SKM-1 (cell line): ENCODE results near the gene CD99.

ENCODE experiments used
- DNase-seq: peaks from one replicate; lab custom pipeline; 2025; ENCODE audit not compliant: unreplicated experiment; lab: John Stamatoyannopoulos, UW

The CD99 gene

DNA sequence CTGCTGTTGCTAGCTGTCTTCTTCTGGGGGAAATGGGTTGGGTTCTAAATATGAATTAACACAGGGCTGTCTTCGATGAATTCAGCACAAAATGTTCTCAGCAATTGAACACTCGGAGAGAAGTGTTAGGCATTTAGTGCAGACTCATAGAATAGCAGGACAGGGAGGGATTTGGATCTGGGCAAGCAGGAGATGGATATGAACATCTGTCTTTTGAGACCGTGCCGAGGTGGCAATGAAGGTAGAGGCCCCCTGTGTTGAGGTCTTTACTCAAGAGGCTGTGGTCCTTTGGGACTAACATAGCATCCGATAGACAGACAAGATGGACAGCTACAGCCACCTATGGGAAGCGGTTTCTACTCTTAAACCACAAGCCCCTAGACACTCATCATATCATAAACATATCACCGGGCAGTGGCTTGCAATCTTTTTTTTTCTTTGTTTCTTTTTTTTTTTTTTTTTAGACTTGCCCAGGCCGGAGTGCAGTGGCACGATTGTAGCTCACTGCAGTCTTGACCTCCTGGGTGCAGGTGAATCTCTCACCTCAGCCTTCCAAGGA, 6.7 kb downstream of the CD99 start:
- no peak for DNase-seq

DNA sequence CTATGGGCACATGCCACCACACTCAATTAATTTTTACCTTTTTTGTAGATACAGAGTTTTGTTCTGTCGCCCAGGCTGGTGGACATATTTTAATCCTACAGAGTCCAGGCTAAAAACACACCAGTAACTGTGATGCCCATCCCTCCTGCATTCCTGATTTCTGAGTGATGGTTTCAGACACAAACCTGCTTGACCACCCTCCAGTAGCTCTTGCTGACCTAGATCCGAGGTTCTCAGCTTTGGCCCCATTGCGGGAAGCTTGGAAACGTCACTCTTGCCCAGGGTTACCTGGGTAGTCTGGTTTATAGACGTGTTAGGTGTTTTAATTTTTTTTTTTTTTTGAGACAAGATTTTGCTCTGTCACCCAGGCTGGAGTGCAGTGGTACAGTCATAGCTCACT, 7.5 kb downstream of the CD99 start:
- no peak for DNase-seq

- no peak for DNase-seq
Measured at GRCh38 chrX:2699959-2700358, 8.9 kb downstream of the CD99 start.

- no peak for DNase-seq
Measured at GRCh38 chrX:2700405-2701320, 9.6 kb downstream of the CD99 start.

DNA sequence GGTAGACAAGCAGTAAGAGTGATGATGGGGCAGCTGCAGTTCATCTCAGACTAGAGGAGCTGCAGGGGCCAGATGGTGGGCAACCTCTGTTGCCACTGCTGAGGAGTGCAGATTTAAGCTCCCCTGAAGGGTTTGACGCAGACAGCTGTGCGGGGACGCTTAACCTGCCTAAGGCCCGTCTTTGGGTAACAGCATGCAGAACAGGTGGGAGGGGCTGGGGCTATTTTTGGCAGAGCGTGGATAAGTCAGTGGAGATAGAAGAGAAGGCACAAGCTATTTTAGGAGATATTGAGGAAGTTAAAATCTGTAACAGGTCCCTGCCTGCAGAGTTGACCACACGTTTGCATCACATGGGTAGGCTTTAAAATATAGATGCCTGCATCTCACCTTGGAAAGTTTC, 10.5 kb downstream of the CD99 start:
- no peak for DNase-seq

GRCh38 chrX:2703991-2704369, 12.9 kb downstream of the CD99 start:
- no peak for DNase-seq

DNA sequence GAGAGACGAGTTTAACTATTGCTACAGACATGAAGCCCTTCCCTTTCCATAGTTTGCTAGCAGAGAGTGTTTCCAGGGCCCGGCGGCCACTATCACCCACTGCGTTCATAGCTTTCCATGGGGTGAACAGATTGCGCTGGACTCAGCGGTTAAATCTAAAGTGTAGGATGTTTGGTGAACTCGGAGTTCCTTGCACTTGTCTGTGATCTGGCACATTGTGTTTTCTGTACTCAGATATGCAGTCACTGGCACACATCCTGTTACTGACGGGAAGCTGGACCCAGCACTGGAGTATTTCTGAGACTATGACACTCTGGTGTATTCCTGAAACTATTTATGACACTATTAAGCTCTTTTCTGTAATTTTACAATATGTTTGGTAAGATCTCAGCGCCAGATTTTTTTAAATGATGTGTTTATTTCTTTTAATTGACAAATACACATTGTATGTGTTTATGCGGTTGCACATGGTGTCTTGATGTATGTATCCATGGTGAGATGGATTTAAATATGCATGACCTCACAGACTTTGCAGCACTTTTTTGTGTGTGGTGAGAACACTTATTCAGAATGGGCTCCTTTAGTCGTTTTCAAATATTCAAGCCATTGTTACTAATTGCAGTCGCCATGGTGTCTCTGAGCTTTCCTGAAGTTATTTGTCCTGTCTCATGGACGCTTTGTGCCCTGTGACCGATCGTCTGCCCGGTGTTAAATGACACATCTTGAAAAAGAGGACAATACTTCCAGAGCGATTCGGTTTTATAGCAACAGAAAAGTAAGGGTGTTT, 14.1 kb downstream of the CD99 start:
- no peak for DNase-seq

DNA sequence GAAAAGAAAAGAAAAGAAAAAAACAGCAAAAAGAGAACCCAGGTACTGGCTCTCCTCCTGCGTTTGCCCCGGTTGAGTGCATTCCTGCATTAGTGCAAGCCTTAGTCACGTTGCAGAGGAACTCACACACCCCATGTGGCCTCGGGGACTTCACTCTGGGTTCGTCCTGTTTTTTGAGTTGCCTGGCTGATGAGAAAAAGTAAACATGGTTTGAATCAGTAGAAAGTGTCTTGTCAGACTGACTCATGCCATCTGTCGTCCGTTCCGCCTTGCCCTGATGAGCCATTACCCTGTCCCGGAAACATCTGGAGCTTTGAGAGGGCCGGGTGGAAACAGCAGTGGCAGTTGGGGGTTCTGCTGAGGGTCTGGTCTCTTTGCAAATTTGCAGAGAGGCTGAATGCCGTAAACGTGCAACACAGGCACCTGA, 16.3 kb downstream of the CD99 start:
- no peak for DNase-seq

GRCh38 chrX:2708021-2708420, 16.9 kb downstream of the CD99 start:
- DNase-seq: no peak

- DNase-seq: no peak
Measured at GRCh38 chrX:2708592-2709188, 17.6 kb downstream of the CD99 start.

DNA sequence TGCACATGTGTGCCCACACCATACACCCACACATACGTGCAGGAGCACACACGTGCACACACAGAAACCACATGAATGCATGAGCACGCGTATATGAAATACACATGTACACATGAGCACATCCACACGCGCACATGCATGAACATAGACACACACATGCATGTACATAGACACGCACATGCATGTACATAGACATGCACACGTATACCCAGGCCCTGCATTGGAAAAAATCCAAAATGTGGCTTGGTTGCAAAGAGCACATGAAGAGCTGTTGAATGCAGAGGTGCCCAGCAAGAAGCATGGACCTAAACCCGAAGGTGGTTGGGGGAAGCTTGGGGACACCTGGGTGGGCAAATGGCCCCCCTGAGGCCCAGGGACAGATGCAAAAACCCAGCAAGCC, 18.5 kb downstream of the CD99 start:
- DNase-seq: no peak

DNA sequence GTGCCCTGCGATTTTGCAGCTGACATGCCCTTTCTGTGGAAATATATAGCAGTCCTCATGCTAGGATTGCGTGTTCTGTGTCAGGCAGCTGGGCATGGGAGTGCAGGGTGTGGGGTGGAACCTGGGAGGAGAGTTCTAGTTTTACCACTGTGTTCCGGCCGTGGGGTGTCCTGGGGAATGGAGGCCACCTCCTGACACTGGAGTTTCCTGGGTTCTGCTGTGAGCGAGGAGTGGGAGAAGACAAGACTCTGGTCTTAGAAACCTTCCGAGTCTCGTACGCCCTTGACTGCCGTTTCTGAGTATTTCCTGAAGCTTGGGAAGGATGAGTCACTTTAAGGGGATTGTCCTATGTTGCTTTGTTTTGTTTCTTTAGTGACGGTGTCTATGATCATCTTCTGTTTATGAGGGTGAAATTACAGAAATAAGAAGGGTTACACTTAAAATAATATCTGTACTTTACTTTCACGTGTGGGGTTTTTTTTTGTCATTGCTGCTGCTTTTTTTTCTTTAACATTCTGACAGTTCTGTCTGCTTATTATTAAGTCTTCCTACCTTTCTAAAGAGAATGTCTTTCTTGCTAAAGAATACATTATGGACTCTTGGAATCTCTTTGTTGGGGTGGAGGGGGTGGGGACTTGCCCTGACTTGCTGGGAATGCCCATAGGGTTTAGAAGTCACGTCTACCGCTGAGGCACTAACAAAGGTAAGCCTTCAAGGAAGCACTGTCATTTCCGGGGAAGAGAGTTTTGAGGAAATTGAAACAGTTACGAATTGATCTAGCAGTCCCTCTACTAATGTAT, 19.1 kb downstream of the CD99 start:
- DNase-seq: no peak

DNA sequence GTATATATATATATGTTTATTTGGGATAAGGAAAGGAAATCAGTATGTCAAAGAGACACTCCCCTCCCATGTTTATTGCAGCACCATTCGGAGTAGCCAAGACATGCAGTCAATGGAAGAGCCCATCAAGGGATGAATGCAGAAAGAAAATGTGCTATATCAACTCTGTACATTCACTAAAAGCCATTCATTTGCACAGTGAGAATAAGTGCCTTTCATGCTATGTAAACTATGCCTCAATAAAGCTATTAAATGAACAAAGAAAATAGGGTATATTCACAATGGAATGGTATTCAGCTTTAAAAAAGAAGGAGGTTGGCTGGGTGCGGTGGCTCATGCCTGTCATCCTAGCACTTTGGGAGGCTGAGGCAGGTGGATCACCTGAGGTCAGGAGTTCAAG, 20.3 kb downstream of the CD99 start:
- no peak for DNase-seq

- DNase-seq: no peak
Measured at GRCh38 chrX:2712428-2712827, 21.3 kb downstream of the CD99 start.

DNA sequence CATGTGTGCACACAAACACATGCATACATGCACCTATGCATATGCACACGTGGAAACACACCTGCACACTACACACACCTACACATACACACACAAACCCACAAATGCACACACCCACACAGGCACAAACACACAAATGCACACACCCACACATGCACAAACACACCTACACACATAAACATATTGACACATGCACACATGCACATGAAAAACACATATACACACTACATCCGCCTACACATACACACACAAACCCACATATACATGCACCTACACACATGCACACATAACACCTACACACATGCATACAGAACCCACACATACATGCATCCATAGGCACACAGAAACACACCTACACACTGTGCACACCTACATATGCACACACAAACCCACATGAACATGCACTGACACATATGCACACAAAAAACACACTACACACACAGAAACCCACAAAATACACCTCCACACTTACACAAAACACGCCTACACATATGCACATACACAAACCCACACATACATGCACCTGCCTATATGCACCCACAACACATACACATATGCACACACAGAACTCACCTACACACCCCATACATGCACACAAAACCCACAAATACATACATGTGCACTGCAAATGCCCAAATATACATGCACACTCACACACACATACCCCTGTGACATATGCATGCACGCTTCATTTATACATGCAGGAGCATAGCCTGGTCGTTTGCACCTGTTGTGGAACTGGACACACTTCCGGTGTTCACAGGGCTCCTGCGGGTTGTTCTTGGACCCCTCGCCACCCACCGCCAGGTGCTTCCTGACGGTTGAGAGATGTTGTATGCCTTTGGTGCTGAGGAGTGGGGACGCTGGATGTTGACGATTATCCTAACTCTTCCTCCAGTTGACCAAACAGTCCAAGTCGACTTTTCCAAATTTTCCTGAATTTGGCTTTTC, 22.1 kb downstream of the CD99 start:
- DNase-seq: no peak

GRCh38 chrX:2714551-2714950, 23.5 kb downstream of the CD99 start:
- DNase-seq: no peak

DNA sequence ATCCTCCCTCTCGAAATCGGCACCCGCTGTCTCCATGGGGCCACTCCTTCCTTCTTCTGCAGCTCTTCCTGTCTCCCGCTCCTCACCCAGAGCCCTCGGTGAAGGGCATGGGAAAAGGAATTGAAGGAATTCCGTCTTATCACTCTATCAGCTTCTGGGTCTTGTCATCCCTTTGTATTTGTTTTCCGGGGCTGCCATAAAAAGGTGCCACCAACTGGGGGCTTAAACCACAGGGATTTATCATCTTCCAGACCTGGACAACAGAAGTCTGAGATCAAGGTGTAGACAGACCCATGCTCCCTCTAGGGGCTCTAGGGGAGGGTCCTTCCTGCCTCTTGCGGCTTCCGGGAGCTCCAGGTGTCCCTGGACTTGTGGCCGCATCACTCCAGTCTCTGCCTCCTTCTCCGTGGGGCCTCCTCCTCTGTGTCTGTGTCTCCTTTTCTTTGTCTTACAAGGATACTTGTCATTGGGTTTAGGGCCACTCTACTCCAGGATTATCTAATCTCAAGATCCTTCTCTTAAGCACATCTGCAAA, 24.0 kb downstream of the CD99 start:
- DNase-seq: no peak

DNA sequence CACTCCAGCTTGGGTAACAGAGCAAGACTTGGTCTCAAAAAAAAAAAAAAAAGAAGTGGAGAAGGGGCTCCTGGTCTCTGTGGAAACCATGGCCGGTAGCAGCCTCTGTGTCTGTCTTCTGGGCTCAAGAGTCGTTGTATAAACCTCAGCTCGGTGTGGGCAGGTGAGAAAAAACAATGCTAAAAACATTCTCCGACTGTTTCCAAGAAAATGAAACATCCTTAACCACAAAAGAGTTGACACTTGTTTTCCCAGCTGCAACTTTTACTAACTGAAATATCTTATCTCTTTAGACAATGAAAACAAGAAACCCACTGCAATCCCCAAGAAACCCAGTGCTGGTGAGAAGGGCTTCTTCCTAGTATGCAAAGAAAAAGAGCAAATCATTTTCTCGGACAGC, 26.2 kb downstream of the CD99 start:
- DNase-seq: no peak

GRCh38 chrX:2718821-2719220, 27.7 kb downstream of the CD99 start:
- DNase-seq: no peak
